G401.6 (cell line): ENCODE measurements around the gene SGF29.
A peak's percentile ranks its signal among the peaks of the same experiment; 100 is the strongest.
"Not testable (repeated sequence)": the region's sequence is repeated elsewhere in the genome, so short reads cannot be mapped to it uniquely, and the experiment has no call there.

ENCODE experiments used
- FAIRE-seq: peaks from 2 replicates; lab custom pipeline; 2012; peaks lifted over from hg19 to GRCh38; lab: Jason Lieb, UNC

The SGF29 gene

GRCh38 chr16:28534542-28535373 is 19.0 kb upstream of the SGF29 start:
- peak; percentile 71 for FAIRE-seq

GRCh38 chr16:28537076-28537475 is 16.6 kb upstream of the SGF29 start:
- no peak for FAIRE-seq

- FAIRE-seq = no peak
These were observed 15.6 kb upstream of the SGF29 start for GRCh38 chr16:28537964-28538732.

GRCh38 chr16:28538733-28539596 is 14.8 kb upstream of the SGF29 start, which contains the start of gene NUPR1:
TSS of gene NUPR1 (minus strand) at chr16:28538974. CDS start at chr16:28538907, 67 bp downstream.
- peak; percentile 95 for FAIRE-seq

GRCh38 chr16:28540346-28540745 is 13.4 kb upstream of the SGF29 start:
- no peak for FAIRE-seq

GRCh38 chr16:28542646-28543045 is 11.1 kb upstream of the SGF29 start:
- no peak for FAIRE-seq

GRCh38 chr16:28543072-28543471 is 10.6 kb upstream of the SGF29 start:
- no peak for FAIRE-seq

GRCh38 chr16:28544998-28545397 is 8.7 kb upstream of the SGF29 start:
- FAIRE-seq = no peak

GRCh38 chr16:28545964-28546363 is 7.8 kb upstream of the SGF29 start:
- not testable (repeated sequence) for FAIRE-seq

GRCh38 chr16:28546626-28547025 is 7.1 kb upstream of the SGF29 start:
- FAIRE-seq = no peak

GRCh38 chr16:28548306-28548802 is 5.4 kb upstream of the SGF29 start:
- FAIRE-seq = no peak

- FAIRE-seq = peak; percentile 95
These were observed 4.3 kb upstream of the SGF29 start for GRCh38 chr16:28549301-28549899.

- FAIRE-seq = no peak
These were observed 1.1 kb downstream of the SGF29 start for GRCh38 chr16:28554634-28555423.

- FAIRE-seq = no peak
These were observed 1.8 kb downstream of the SGF29 start for GRCh38 chr16:28555561-28555960.

GRCh38 chr16:28556914-28557320 is 3.2 kb downstream of the SGF29 start:
- FAIRE-seq = no peak

- FAIRE-seq = no peak
These were observed 4.7 kb downstream of the SGF29 start for GRCh38 chr16:28558456-28558855.

- no peak for FAIRE-seq
These were observed 8.0 kb downstream of the SGF29 start for GRCh38 chr16:28561557-28562187.

- no peak for FAIRE-seq
These were observed 8.5 kb downstream of the SGF29 start for GRCh38 chr16:28562199-28562598.

GRCh38 chr16:28563218-28563617 is 9.5 kb downstream of the SGF29 start:
- no peak for FAIRE-seq

- FAIRE-seq = not testable (repeated sequence)
These were observed 12.7 kb downstream of the SGF29 start for GRCh38 chr16:28566233-28566925.
